NCI-H187 (cell line): ENCODE data around the gene CYB561A3.
"Not testable (repeated sequence)": the region's sequence is repeated elsewhere in the genome, so short reads cannot be mapped to it uniquely, and the experiment has no call there.

Source experiments
- DNase-seq, 2 experiments: peaks; one replicate each; lab custom pipeline; 2025; lab: John Stamatoyannopoulos, UW

The CYB561A3 gene, protein sequence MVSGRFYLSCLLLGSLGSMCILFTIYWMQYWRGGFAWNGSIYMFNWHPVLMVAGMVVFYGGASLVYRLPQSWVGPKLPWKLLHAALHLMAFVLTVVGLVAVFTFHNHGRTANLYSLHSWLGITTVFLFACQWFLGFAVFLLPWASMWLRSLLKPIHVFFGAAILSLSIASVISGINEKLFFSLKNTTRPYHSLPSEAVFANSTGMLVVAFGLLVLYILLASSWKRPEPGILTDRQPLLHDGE

GRCh38 chr11:61361741-61362541, at the start of gene CYB561A3, which contains the start of gene TMEM138:
Gene CYB561A3 (minus strand): TSS chr11:61361882. CDS start chr11:61356713, 5,169 bp downstream.
Gene TMEM138 (plus strand): TSS chr11:61362374. CDS start chr11:61364391, 2,017 bp downstream.
- peak; percentile 86 to 93 for DNase-seq

DNA sequence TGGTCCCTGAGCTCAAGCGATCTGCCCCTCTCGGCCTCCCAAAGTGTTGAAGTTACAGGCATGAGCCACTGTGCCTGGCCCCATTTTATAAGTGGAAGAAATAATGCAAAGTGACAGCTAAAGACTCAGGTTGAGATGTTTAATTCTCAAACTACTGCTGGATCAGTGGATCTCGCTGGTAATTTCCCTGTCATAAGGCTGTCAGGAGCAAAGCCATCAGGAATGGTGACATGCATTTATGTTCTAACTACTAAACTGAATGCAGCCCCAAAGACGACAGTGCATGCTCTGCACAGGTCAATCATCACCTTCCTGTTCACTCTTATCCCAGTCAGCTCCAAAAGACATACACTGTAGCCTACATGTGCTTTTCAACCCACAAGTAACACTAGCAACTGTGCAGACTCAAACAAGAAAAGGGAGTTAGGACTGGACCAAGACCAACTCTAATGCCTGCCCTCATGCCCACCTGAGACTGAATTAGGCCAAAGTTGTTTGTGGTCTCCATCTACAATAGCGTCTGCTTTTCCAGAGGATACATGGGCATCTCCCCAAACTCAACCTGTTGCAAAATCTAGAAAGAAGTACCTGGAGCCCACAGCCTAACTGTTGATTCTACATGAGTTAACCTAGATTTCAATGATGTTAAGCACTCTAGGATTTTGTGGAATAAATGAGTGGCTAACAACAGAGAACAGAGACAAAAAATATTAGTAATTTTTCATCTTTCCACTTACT, 45.5 kb upstream of the CYB561A3 start:
- no peak for DNase-seq

DNA sequence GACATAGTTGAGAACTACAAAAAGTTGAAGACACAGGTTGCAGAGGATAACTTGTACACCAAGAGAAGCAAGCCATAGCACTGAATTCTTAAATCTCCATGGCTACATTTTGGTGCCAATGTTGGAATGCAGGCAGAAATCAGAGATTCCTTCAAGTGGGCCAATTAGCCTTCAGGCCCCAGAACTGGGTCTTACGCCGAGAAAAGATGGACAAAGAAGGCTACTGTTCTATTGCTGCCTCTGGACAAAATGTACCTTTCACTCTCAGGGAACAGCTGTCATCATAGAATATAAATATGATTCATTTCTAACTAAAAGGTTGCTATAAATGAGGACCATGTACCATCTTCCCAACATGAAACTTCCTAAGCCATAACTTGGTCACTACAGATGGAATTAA, 44.4 kb upstream of the CYB561A3 start:
- no peak for DNase-seq

- DNase-seq, result no peak
These were observed 43.0 kb upstream of the CYB561A3 start for GRCh38 chr11:61404641-61405040.

GRCh38 chr11:61404103-61404502, 42.4 kb upstream of the CYB561A3 start:
- DNase-seq, result no peak

DNA sequence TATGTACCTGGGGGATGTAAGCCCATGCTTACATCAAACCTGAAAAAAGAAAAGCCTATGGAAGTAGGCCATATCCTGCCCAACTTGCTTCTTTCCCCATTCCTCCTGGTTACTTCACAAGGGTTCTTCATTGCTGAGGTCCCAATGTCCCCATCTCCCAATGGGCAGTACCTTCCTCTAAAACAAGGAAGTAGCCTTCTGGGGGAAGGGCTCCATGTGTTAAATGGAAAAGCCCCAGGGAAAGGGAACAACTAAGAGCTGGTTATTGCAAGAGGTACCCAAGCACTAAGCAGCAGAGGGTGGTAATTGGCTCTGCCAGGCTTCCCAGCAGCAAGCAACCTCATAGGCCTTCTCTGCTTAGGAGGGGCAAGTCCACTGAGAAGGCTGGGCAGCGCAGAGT, 42.0 kb upstream of the CYB561A3 start:
- no peak for DNase-seq

DNA sequence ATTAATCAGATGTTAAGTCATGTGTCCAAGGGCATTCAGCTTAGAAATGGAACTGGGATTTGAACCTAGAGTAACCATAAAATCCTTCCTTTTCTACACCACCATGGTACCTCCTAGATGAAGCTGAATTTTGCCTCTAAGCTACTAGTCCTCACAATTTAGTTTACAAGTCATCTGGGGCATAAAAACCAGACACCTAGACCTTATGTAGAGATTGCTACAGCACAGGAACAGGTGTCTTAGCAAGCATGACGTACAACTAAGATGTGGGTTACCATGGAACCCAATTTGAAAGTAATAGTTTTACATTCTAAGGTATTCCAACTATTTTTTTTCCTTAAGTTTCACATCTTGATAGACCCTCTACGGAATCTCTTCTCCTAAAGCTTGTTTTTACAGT, 39.9 kb upstream of the CYB561A3 start:
- no peak for DNase-seq

- DNase-seq, result no peak
These were observed 39.5 kb upstream of the CYB561A3 start for GRCh38 chr11:61401173-61401572.

- DNase-seq, result no peak
These were observed 31.4 kb upstream of the CYB561A3 start for GRCh38 chr11:61392981-61393595.

- no peak for DNase-seq
These were observed 28.5 kb upstream of the CYB561A3 start for GRCh38 chr11:61390161-61390560.

GRCh38 chr11:61384271-61385242, 22.9 kb upstream of the CYB561A3 start:
- DNase-seq, result no peak

DNA sequence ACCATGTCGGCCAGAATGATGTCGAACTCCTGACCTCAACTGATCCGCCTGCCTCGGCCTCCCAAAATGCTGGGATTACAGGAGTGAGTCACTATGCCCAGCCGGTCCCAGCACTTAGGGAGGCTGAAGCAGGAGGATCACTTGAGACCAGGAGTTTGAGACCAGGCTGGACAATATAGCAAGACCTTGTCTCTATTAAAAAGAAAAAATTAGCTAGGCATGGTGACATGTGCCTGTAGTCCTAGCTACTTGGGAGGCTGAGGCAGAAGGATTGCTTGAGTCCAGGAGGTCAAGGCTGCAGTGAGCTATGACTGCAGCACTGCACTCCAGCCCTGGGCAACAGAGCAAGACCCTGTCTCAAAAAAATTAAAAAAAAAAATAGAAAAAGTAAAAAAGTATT, 22.2 kb upstream of the CYB561A3 start:
- not testable (repeated sequence) for DNase-seq

GRCh38 chr11:61380884-61381283, 19.2 kb upstream of the CYB561A3 start:
- DNase-seq, result no peak

DNA sequence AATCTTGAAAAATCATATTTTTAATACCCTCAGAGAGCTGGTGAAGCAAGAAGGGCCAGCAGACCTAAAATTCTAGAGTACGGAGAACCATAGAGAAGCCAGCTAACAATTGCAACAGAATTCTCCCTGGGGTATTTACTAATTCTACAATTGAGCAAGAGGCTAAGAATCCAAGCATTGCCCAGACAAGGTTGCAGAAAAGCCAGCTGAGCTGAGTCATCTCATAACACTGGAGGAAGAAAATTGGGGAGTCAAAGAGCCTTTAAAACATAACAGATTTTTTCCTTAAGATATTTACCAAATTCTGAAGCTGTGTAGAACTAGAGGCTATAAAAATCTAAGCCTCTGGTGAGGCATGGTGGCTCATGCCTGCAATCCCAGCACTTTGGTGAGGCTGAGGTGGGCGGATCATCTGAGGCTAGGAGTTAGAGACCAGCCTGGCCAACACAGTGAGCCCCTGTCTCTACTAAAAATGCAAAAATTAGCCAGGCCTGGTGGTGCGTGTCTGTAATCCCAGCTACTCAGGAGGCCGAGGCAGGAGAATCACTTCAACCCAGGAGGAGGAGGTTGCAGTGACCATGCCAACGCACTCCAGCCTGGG, 17.1 kb upstream of the CYB561A3 start:
- DNase-seq, result no peak

DNA sequence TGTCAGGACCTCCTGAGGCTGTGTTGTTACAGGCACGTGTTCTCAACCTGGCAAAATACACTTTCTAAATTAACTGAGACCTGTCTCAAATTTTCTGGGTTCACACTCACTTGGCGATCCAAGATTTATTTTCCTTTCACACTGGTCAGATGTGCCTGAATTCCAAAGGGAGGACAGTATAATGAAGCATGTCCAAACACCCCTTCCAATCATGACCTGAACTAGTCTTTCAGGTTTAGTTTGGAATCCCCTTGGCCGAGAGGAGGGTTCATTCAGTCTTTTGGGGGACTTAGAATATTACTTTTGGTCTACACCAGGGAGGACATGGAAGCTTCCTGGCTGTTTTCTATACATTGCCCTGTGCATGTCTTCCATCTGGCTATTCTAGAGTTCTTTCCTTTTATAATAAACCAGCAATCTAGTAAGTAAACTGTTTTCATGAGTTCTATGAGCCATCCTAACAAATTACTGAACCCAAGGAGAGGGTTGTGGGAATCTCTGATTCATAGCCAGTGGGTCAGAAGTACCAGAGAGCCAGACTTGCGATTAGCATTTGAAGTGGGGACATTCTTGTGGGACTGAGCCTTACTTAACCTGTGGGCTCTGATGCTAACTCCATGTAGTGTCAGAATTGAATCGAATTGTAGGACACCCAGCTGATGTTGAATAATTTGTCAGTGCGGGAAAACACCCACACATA, 15.9 kb upstream of the CYB561A3 start:
- no peak for DNase-seq

DNA sequence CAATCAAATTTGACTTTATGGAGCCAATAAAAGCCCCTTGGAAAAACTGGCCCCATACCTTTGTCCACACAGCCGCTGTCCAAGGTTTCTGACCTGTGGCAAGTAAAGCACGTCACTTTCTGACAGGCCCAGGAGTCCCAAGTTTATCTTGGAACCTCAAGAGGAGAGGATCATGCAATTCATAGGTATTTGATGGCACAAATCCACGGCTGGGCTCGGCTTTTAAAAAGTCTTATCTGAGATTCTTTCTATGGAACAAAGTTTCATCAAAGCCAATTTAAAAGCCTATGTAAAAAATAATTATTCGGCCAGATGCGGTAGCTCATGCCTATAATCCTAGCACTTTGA, 14.1 kb upstream of the CYB561A3 start:
- DNase-seq, result no peak

DNA sequence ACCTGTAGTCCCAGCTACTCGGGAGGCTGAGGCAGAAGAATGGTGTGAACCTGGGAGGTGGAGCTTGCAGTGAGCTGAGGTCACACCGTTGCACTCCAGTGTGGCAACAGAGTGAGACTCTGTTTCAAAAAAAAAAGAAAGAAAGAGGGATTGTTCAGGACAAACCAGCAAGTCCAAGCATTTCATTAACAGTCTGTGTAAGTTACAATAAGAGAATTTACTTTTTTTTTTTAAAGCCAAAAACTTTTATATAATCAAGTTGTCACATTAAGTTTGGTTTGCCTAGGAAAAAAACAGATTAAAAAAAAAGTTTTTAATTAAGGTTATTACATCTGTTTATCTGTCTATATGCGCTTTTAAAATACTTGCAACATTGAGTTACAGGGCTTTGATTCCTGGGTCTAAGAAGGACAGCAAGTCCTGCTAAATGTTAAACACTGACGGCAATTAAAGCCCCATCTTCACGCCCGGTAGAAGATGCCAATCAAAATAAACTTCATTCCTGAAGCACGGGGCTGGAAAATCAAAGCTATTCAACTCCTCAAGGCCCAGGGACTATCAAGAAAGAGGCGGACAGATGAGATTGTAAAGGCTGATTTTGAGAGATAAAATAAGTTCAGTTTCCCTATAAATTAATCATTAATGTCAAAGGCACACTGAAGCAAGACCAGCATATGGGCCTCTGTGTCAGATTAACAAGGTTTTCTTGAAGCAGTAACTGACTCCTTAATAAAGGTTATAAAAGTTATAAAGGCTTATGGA, 11.2 kb upstream of the CYB561A3 start:
- DNase-seq, result no peak

DNA sequence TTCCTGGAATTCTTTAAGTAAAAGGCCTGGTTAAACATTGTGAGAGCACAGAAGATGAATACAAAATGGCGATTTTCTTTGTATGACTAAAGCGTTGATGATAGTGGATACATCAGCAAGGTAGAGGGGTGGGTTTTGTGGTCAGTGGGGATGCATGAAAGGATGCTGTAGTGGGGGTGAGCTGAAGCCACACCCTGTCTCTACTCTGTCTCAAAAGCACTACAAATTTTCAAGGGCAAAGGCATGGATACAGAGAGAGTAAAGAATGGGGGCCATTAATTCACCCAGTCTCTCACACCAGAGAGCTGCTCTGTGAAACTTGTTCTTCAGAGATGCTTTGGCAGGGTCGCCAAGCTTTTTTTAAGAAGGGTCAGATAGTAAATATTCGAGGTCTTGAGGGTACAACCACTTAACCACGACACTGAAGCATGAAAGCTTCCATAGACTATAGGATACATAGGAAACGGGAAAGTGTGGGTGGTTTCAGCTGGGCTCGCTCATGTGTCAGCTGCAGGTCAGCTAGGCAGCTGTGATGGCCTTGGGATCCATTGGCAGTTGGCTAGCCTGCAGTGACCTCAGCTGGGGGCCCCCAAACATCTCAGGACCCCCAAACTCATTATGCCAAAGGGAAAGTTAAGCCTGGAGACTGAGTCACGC, 8.8 kb upstream of the CYB561A3 start:
- no peak for DNase-seq
